NB4 (cell line): Measurements from ENCODE around the gene LIPH.

ENCODE experiments used
- MYC ChIP-seq: IDR thresholded peaks from 2 replicates; pipeline ENCODE4 v1.6.1; 2011; ENCODE audit warnings: low read depth, low read length
- POLR2A ChIP-seq: IDR thresholded peaks from 2 replicates; pipeline ENCODE4 v1.6.1; 2011; ENCODE audit warnings: mild to moderate bottlenecking; ENCODE audit not compliant: insufficient read length; ENCODE audit errors: extremely low read depth
- TF ChIP-seq, protein P1 (sequence below): IDR thresholded peaks from one replicate; pipeline ENCODE4 v1.5.1; 2012; ENCODE audit warnings: low read depth, low read length
- TF ChIP-seq, protein P2 (sequence below): IDR thresholded peaks from 2 replicates; pipeline ENCODE4 v1.6.1; 2011; ENCODE audit warnings: low read depth, low read length

DNA sequence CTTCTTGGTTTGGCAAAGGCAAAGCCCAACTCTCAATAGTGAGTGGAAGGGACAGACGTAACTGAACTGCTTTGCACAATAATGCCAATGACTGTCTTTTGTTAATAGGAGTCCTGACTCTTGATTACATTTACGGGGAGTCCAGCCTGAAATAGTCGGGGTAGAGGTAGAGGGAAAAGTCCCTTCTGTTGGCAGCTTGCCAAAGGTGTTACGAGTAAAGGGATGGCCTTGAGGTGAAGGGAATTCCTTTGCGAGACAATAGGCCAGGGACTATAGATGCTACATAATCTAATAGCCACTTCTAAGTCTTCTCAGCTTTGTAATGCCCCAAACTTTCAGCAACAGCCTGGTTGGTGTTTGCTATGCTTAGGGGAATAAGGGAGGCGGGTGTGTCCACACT, 31.5 kb upstream of the LIPH start:
- TF ChIP-seq, protein P1, sequence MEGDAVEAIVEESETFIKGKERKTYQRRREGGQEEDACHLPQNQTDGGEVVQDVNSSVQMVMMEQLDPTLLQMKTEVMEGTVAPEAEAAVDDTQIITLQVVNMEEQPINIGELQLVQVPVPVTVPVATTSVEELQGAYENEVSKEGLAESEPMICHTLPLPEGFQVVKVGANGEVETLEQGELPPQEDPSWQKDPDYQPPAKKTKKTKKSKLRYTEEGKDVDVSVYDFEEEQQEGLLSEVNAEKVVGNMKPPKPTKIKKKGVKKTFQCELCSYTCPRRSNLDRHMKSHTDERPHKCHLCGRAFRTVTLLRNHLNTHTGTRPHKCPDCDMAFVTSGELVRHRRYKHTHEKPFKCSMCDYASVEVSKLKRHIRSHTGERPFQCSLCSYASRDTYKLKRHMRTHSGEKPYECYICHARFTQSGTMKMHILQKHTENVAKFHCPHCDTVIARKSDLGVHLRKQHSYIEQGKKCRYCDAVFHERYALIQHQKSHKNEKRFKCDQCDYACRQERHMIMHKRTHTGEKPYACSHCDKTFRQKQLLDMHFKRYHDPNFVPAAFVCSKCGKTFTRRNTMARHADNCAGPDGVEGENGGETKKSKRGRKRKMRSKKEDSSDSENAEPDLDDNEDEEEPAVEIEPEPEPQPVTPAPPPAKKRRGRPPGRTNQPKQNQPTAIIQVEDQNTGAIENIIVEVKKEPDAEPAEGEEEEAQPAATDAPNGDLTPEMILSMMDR, result no peak
- no peak for TF ChIP-seq POLR2A
- TF ChIP-seq, protein P2, sequence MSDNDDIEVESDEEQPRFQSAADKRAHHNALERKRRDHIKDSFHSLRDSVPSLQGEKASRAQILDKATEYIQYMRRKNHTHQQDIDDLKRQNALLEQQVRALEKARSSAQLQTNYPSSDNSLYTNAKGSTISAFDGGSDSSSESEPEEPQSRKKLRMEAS, result no peak
- TF ChIP-seq MYC, result no peak
